A549 (cell line): Measurements from ENCODE around the gene NYAP2.

Source experiments
- BHLHE40 ChIP-seq: IDR thresholded peaks from 2 replicates; pipeline ENCODE4 v1.6.1; 2012; ENCODE audit warnings: low read depth, low read length, inconsistent platforms
- CTCF ChIP-seq: fragments of >200 bp; sonication (Bioruptor Twin); formaldehyde crosslinking; IDR thresholded peaks from 3 replicates; pipeline ENCODE4 v1.5.1; 2016
- EP300 ChIP-seq, 2 experiments: fragments of >200 bp; sonication (Bioruptor Twin); formaldehyde crosslinking; IDR thresholded peaks; 2 replicates in 1 of 2; 3 replicates in 1 of 2; pipeline ENCODE4 v1.6.1; 2016 to 2017
- ZFP36 ChIP-seq: fragments of 450-650 bp; IDR thresholded peaks from 2 replicates; pipeline ENCODE4 v1.6.1; 2014; ENCODE audit warnings: borderline replicate concordance; ENCODE audit not compliant: partially characterized antibody

- TF ChIP-seq CTCF (no peak), BHLHE40 (no peak), EP300 (IDR thresholded peaks at IDR 0.05) (no peak), ZFP36 (no peak)
Measured at GRCh38 chr2:225468131-225468530, 68.6 kb downstream of the NYAP2 start.
